IgD-negative memory B cell (primary cell): ENCODE measurements around the gene HLA-DPA1. TPM values are rescaled to one million over a fixed set of nuclear protein-coding genes. Genes with fewer than 3 reads are reported as not detected.

Experiments
- H3K27ac Mint-ChIP-seq, 3 donors: one replicate each; pipeline ENCODE4 v1.8.0; 2020 to 2022; ENCODE audit warnings: mild to moderate bottlenecking in 3 of 3, mixed read lengths in 3 of 3, moderate library complexity in 1 of 3
- H3K27me3 Mint-ChIP-seq: one replicate; pipeline ENCODE4 v1.8.0; 2021; ENCODE audit warnings: mixed read lengths
- H3K36me3 Mint-ChIP-seq: one replicate; pipeline ENCODE4 v1.8.0; 2020; ENCODE audit warnings: mild to moderate bottlenecking, mixed read lengths
- H3K4me1 Mint-ChIP-seq, 3 donors: one replicate each; pipeline ENCODE4 v1.8.0; 2020 to 2022; ENCODE audit warnings: mixed read lengths in 3 of 3, mild to moderate bottlenecking in 1 of 3
- H3K4me3 Mint-ChIP-seq, 4 donors: one replicate each; pipeline ENCODE4 v1.8.0; 2020 to 2022; ENCODE audit warnings: mild to moderate bottlenecking in 4 of 4, mixed read lengths in 4 of 4, moderate library complexity in 3 of 4
- H3K9me3 Mint-ChIP-seq, 3 donors: one replicate each; pipeline ENCODE4 v1.8.0; 2020 to 2021; ENCODE audit warnings: mixed read lengths in 3 of 3, mild to moderate bottlenecking in 1 of 3
- polyA plus RNA-seq: library from polyadenylated mRNA; unstranded; fragments of 300-500 nt; fragmentation: Illumina TruSeq; gene quantifications from one replicate; pipeline ENCODE4 v1.2.3, GENCODE V29; 2021

Gene HLA-DPA1
- polyA plus RNA-seq, 1 donor from 2014 or later, result 2,568 TPM

DNA sequence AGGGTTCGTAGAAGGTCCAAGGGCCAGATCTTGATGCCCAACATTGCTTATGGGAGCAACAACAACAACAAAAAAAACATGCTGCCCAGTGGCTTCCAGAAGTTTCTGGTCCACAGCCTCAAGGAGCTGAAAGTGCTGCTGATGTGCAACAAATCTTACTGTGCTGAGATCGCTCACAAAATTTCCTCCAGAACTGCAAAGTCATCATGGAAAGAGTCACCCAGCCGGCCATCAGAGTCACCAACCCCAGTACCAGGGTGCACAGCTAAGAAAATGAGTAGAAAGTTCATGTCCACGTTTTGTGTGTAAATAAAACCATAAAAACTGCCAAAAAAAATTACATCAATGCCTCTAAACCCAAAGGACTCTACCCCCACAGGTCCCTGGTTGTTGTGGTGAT, 6.1 kb upstream of the HLA-DPA1 start:
- H3K4me3 Mint-ChIP-seq, result peak overlapping the region; percentile 88 to 97 (median 93)
- peaks cover 19% of the 10 kb centered on the region for H3K36me3 Mint-ChIP-seq
- H3K9me3 Mint-ChIP-seq, result peaks cover 0 to 2% (median 0%) of the 10 kb centered on the region in 3 donors
- H3K27me3 Mint-ChIP-seq, result no peaks in the 10 kb centered on the region
- peaks cover 47 to 68% (median 49%) of the 10 kb centered on the region in 3 donors for H3K4me1 Mint-ChIP-seq
- H3K27ac Mint-ChIP-seq, result peak overlapping the region; percentile 86 to 97 (median 92)

DNA sequence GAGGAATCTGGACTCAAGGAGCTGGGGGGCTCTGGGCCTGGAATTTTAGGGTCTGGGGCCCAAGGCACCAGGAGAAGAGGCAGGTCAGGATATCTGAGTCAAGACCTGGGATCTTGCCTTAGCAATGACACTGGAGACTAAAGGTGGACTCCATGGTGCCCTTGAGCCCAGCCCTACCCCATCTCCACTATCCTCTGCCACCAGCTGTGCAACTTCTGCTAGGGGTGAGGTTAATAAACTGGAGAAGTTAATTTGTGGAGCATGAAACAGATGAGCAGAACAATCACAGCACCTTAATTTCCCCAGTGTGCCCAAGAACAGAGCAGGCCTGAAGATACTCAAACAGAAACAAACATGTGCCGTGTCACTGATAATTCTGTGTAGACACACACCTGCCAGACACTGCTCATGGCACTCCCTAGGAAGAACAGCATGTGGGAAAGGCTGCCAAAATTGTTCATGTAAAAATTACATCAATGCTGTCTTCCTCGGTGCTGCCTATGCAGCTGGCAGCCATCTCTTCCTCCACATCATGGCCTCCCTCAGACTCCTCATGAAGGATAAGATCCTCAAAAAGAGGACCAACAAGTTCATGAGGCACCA, 5.6 kb upstream of the HLA-DPA1 start:
- H3K27me3 Mint-ChIP-seq, result no peaks in the 10 kb centered on the region
- peaks cover 0 to 2% (median 0%) of the 10 kb centered on the region in 3 donors for H3K9me3 Mint-ChIP-seq
- peak overlapping the region; percentile 88 to 97 (median 93) for H3K4me3 Mint-ChIP-seq
- H3K36me3 Mint-ChIP-seq, result peaks cover 19% of the 10 kb centered on the region
- peak overlapping the region; percentile 86 to 97 (median 92) for H3K27ac Mint-ChIP-seq
- H3K4me1 Mint-ChIP-seq, result peaks cover 46 to 69% (median 47%) of the 10 kb centered on the region in 3 donors

DNA sequence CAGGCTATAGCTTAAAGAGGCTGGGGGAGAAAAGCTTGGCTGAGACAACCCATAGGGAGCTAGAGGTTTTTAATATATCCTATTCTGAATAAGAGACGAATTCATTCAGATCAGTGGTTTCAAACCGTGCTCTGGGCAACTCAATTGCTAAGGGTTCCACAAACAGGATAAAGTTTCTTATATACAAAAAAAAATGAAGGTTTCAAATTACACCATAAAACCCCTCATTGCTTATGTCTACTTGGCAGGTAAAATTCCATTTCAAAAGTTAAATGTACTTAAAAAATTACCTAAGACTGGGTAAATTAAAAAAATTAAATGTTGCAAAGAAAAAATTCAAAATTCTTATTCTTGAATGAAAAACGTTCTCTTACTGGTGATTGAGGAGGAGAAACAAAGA, 5.0 kb upstream of the HLA-DPA1 start:
- peaks cover 19% of the 10 kb centered on the region for H3K36me3 Mint-ChIP-seq
- peaks cover 0 to 2% (median 0%) of the 10 kb centered on the region in 3 donors for H3K9me3 Mint-ChIP-seq
- peak overlapping the region; percentile 88 to 97 (median 93) for H3K4me3 Mint-ChIP-seq
- no peaks in the 10 kb centered on the region for H3K27me3 Mint-ChIP-seq
- peak overlapping the region; percentile 86 to 97 (median 92) for H3K27ac Mint-ChIP-seq
- peaks cover 49 to 68% (median 51%) of the 10 kb centered on the region in 3 donors for H3K4me1 Mint-ChIP-seq

DNA sequence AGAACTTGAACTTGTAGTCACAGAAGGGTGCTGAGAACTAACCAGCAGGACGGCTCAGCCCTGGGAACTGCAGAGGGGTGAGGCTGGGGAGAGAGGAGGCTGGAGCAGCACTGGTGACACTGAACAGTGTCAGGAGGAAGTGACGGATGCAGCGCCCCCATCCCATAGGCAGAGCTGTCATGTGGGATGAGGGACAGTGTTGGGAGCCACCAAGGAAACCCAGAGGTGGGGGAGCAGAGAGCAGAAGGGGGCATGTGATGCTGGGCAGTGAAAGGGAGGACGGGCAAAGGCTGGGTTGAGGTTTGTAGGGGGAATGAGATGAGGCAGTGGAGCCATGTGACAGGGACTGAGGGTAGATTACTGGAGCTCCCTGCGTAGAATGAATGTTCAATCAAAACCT, 4.5 kb upstream of the HLA-DPA1 start:
- Mint-ChIP-seq H3K4me3 (peak overlapping the region; percentile 88 to 97 (median 93)), H3K36me3 (peaks cover 19% of the 10 kb centered on the region), H3K27ac (peak overlapping the region; percentile 86 to 97 (median 92)), H3K9me3 (peaks cover 0 to 2% (median 0%) of the 10 kb centered on the region in 3 donors), H3K27me3 (no peaks in the 10 kb centered on the region), H3K4me1 (peaks cover 46 to 67% (median 48%) of the 10 kb centered on the region in 3 donors)

DNA sequence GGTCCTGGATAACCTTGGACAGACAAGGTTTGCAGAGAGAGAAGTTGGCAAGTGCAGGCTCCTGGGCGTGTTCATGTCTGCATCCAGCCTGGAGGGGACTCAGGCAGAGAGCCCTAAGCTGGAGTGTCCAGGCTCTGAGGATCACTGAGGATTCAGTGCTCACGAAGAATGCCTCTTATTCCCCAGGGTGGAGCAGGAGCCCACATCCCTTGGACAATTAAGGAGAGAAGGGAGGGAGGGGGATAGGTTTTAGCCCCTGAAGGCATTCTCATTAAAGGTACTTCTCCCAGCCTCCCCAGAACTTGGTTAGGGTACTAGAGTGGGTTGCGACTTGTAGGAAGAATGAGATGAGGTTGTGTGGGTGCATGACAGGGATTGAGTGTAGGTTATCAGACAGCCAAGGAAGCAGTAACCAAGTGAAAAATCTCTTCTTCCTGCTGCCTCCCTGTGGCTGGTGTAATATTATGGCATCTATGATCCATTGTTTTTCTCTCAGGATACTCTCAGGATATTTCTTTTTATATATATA, 3.0 kb upstream of the HLA-DPA1 start:
- H3K9me3 Mint-ChIP-seq, result peaks cover 0 to 2% (median 0%) of the 10 kb centered on the region in 3 donors
- peaks cover 34 to 53% (median 34%) of the 10 kb centered on the region in 3 donors for H3K4me1 Mint-ChIP-seq
- peak overlapping the region; percentile 88 to 97 (median 94) for H3K4me3 Mint-ChIP-seq
- peaks cover 24% of the 10 kb centered on the region for H3K36me3 Mint-ChIP-seq
- H3K27me3 Mint-ChIP-seq, result no peaks in the 10 kb centered on the region
- H3K27ac Mint-ChIP-seq, result peak overlapping the region; percentile 86 to 99 (median 97)

DNA sequence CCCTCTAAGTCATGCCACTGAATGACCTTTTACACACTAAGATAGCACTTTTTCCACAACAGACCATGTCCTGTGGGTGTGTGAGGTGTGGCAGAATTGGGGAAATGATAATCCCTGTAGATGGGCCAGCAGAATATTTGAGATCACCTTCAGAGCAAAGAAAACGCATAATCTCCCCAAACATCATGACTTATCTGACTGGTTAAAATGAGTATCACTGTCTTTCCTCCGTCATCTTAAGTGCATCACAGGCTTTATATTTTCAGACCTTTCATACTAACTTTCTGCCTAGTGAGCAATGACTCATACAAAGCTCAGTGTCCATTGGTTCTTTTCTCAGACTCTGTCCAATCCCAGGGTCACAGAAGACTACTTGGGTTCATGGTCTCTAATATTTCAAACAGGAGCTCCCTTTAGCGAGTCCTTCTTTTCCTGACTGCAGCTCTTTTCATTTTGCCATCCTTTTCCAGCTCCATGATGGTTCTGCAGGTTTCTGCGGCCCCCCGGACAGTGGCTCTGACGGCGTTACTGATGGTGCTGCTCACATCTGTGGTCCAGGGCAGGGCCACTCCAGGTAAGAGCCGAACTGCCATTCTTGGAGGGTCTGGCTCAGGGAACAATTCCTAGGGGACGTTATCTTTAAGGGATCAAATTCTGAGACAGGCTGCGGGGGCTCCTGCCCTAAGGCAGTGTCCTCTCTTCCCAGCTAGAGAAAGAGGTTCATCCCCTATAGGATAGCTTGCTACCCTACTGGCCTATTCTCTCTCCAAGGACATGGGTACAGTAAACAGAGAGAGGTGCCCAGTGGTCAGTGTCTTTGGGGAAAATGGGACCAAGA, 2.3 kb upstream of the HLA-DPA1 start, which contains the start of gene HLA-DPB1:
Gene HLA-DPB1, plus strand, starts transcription at position 423 of the 838 bp plus-strand sequence. Its CDS starts 52 bp downstream, at position 475.
- Mint-ChIP-seq H3K36me3 (peaks cover 24% of the 10 kb centered on the region), H3K9me3 (peaks cover 0 to 2% (median 0%) of the 10 kb centered on the region in 3 donors), H3K4me1 (peaks cover 28 to 47% (median 29%) of the 10 kb centered on the region in 3 donors)

DNA sequence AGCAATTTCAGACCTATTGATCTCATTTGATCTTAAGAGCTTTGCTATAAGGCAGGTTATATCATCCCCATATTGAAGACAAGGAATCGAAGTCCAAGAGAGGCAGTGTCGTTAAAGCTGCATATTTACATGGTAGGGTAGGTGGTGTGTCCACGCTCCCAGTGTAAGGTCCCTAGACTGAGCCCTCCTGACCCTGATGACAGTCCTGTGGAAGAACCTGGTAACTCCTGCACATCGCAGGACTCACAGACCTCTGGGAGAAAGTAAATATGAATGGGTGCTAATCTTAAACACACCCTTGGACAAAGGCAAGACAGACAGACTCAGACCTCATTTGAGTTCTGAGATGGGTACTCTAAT, 1.7 kb upstream of the HLA-DPA1 start:
- Mint-ChIP-seq H3K9me3 (peaks cover 0 to 2% (median 0%) of the 10 kb centered on the region in 3 donors), H3K36me3 (peaks cover 25% of the 10 kb centered on the region), H3K4me3 (peak overlapping the region; percentile 88 to 97 (median 94))

More for the DNA sequence above, 2.3 kb upstream of the HLA-DPA1 start, which contains the start of gene HLA-DPB1:
- peak within 1 kb of the TSS; percentile 86 to 99 (median 97) for H3K27ac Mint-ChIP-seq
- peak within 1 kb of the TSS; percentile 88 to 97 (median 94) for H3K4me3 Mint-ChIP-seq
- no peaks in the 10 kb centered on the region for H3K27me3 Mint-ChIP-seq

DNA sequence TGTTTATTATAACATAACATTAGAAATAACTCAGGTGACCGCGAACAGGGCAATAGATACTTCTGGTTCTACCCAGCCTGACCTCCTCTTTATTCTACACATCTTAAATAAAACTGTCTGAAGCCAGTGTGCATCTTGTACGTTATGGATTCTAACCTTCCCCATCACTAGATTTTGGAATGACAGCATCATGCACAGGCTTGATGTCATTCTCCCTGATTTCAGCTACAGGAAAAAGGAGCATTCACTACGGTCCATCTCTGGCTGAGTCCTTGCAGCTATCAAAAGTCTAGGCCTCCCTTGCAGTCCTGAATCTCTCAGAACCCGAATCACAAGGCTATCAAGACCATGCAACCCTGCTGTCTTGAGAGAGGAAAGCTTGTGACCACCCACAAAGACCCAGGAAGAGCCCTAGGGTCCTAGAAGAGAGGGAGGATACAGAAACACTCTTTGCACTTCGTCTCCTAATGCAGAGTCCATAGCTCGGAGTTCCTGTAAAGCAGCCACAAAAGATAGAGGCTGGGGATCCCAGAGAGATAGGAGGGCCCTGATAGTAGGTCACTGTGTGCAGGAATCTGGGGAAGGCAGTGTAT, 845 bp downstream of the HLA-DPA1 start:
- H3K4me3 Mint-ChIP-seq, result peak overlapping the region; percentile 82 to 98 (median 90)
- H3K4me1 Mint-ChIP-seq, result peaks cover 25 to 42% (median 30%) of the 10 kb centered on the region in 3 donors
- H3K36me3 Mint-ChIP-seq, result peaks cover 32% of the 10 kb centered on the region
- no peaks in the 10 kb centered on the region for H3K27me3 Mint-ChIP-seq
- H3K9me3 Mint-ChIP-seq, result peaks cover 0 to 3% (median 0%) of the 10 kb centered on the region in 3 donors
- H3K27ac Mint-ChIP-seq, result peak overlapping the region; percentile 91 to 97 (median 93)

More for the DNA sequence above, 1.7 kb upstream of the HLA-DPA1 start:
- Mint-ChIP-seq H3K27ac (peak overlapping the region; percentile 86 to 99 (median 97)), H3K4me1 (peaks cover 29 to 43% (median 30%) of the 10 kb centered on the region in 3 donors), H3K27me3 (no peaks in the 10 kb centered on the region)

DNA sequence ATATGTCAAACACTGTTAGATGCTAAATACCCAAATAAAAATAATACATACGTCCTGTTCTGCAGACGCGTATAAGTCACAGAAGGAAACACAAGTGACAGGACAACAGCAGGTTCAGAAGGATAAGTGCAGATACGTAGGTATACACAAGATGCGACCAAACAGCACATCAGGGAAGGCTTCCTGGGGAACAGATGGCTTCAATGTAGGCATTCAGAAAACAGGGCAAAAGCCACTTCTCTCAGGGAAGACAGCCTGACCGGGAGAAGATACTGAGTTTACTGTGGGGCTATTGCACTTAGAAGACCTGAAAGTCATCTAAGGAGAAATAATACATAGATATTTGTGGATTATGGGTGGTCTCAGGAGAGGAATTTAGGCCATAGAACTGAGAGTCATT, 1.9 kb downstream of the HLA-DPA1 start:
- Mint-ChIP-seq H3K9me3 (peaks cover 0 to 6% (median 0%) of the 10 kb centered on the region in 3 donors), H3K36me3 (peaks cover 38% of the 10 kb centered on the region), H3K4me3 (peak overlapping the region; percentile 82 to 98 (median 90)), H3K4me1 (peaks cover 28 to 45% (median 38%) of the 10 kb centered on the region in 3 donors), H3K27me3 (no peaks in the 10 kb centered on the region), H3K27ac (peak overlapping the region; percentile 91 to 97 (median 93))

DNA sequence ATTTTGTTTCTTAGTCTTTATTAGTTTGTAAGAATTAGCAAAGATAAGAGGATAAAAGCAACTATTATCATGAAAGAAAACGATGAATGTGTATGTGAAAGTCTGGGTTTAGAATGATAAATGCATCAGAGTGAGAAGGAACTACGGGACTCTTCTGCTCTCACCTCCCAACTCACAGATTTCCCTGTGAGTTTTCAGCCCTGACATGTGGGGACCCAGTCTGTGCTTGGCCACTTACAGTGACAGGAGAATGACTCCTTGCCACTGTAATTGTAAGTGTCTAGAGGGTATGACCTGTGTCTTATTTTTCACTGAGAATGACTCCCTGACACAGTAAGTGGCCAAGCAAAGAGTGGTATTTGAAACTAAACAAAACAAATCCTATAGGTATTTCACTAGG, 2.5 kb downstream of the HLA-DPA1 start:
- H3K27me3 Mint-ChIP-seq, result no peaks in the 10 kb centered on the region
- peaks cover 45% of the 10 kb centered on the region for H3K36me3 Mint-ChIP-seq
- H3K4me3 Mint-ChIP-seq, result peak overlapping the region; percentile 82 to 98 (median 90)
- peaks cover 28 to 51% (median 44%) of the 10 kb centered on the region in 3 donors for H3K4me1 Mint-ChIP-seq
- H3K27ac Mint-ChIP-seq, result peak overlapping the region; percentile 91 to 97 (median 93)
- H3K9me3 Mint-ChIP-seq, result peaks cover 0 to 11% (median 0%) of the 10 kb centered on the region in 3 donors

DNA sequence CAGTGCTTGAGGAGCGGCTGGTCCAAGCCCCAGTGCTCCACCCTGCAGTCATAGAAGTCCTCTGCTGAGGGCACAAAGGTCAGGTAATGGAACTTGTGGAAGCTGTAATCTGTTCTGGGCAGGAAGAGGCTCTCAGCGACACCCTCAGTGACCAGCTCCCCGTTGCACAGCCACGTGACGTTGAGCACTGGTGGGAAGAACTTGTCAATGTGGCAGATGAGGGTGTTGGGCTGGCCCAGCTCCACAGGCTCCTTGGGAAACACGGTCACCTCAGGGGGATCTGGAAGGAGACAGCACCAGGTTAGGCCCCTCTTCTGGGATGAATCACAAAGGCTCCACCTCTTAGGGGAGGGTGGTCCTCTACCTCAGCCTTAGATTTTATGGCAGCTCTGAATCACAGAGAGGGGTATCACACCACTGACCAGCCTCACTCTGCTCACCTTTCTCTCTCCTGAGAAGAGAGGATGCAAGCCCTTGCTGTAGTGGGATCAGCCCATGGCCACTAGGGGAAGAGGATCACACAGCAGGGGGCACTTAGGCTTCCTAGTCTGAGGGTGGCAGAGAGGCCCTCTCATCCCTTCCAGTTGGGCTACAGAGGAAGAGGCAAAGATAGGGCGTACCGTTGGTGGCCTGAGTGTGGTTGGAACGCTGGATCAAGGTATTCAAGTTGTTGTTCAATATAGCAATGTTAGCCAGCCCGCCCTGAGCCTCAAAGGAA, 4.3 kb downstream of the HLA-DPA1 start:
- Mint-ChIP-seq H3K27me3 (no peaks in the 10 kb centered on the region), H3K4me3 (peak overlapping the region in 3 of 4 donors; percentile 82 to 98 (median 95)), H3K36me3 (peaks cover 56% of the 10 kb centered on the region), H3K9me3 (peaks cover 0 to 11% (median 0%) of the 10 kb centered on the region in 3 donors), H3K27ac (peak overlapping the region; percentile 16 to 97 (median 80)), H3K4me1 (peaks cover 22 to 51% (median 46%) of the 10 kb centered on the region in 3 donors)

DNA sequence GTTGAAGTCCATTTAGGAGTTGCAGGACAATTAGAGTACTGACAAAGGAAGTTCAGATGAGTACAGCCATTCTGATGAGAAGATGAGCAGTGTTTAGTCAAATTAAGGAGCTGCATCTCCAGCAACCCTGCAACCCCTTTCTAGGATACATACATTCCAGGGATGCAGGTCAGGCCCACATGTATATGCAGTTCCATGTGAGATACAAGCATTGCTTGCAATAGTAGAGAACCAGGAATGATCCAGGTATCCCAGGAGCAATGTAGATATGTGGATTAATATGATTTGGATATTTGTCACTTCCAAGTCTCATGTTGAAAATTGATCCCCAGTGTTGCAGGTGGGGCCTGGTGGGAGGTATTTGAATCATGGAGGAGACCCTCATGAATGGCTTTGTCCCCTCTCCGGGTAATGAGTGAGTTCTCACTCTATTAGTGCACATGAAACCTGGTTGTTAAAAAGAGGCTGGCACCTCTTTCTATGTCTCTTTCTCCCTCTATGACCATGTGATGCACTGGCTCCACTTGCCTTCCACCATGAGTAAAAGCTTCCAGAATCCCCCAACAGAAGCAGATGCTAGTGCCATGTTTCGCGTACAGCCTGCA, 6.4 kb downstream of the HLA-DPA1 start:
- Mint-ChIP-seq H3K9me3 (peaks cover 0 to 13% (median 1%) of the 10 kb centered on the region in 3 donors), H3K4me1 (peaks cover 23 to 58% (median 46%) of the 10 kb centered on the region in 3 donors), H3K27me3 (no peaks in the 10 kb centered on the region), H3K4me3 (peak overlapping the region in 2 of 4 donors; percentile 4 to 82), H3K36me3 (peaks cover 62% of the 10 kb centered on the region), H3K27ac (peak overlapping the region in 2 of 3 donors; percentile 37 to 90)

DNA sequence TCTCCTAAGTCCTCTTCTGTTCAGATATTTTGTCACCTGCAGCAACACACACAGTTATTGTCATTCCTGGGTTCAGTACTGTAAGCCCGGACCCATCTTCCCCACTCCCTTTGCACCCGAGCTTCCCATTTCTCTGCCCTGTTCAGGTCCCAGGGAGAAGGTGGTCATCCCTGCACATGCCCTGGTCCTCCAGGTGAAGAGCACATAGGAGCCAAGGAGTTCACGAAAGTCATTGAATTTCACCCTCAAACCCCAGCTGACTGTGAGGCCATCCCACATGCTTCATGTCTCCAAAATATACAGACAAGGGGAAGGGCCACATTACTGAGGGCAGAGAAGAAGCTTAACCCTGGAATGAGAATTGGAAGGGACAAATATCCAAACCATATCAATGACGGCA, 8.1 kb downstream of the HLA-DPA1 start:
- Mint-ChIP-seq H3K9me3 (peaks cover 0 to 16% (median 2%) of the 10 kb centered on the region in 3 donors), H3K36me3 (peaks cover 53% of the 10 kb centered on the region), H3K4me1 (peaks cover 23 to 62% (median 51%) of the 10 kb centered on the region in 3 donors), H3K27ac (peak overlapping the region; percentile 64 to 90 (median 77)), H3K4me3 (peak overlapping the region in 1 of 4 donors; percentile 39), H3K27me3 (no peaks in the 10 kb centered on the region)
